ENCODE measurements around the gene NR1H3. TPM values are rescaled to one million over a fixed set of nuclear protein-coding genes. Genes with fewer than 3 reads are reported as not detected.
A peak's percentile ranks its signal among the peaks of the same experiment; 100 is the strongest.

Gene NR1H3
- polyA plus RNA-seq, 1 donor, result 159 TPM

GRCh38 chr11:47222696-47223095 lies 35.1 kb upstream of the NR1H3 start:
- Histone ChIP-seq H3K4me3 (ENCODE audit: low read length) (no peak overlapping the region), H3K36me3 (ENCODE audit: control insufficient read depth, insufficient read depth, low read length) (peaks cover 20% of the 10 kb centered on the region), H3K9me3 (ENCODE audit: control insufficient read depth, low read depth, low read length) (no peaks in the 10 kb centered on the region), H3K27me3 (ENCODE audit: control insufficient read depth, insufficient read depth, low read length) (no peaks in the 10 kb centered on the region), H3K27ac (ENCODE audit: low read length) (no peak overlapping the region), H3K4me1 (ENCODE audit: control insufficient read depth, insufficient read depth, low read length) (no peaks in the 10 kb centered on the region)
- DNase-seq, result no peak
- WGBS (ENCODE audit: insufficient coverage, low lambda C conversion rate), result 100% methylated on average over 1 of the region's 2 CpGs

DNA sequence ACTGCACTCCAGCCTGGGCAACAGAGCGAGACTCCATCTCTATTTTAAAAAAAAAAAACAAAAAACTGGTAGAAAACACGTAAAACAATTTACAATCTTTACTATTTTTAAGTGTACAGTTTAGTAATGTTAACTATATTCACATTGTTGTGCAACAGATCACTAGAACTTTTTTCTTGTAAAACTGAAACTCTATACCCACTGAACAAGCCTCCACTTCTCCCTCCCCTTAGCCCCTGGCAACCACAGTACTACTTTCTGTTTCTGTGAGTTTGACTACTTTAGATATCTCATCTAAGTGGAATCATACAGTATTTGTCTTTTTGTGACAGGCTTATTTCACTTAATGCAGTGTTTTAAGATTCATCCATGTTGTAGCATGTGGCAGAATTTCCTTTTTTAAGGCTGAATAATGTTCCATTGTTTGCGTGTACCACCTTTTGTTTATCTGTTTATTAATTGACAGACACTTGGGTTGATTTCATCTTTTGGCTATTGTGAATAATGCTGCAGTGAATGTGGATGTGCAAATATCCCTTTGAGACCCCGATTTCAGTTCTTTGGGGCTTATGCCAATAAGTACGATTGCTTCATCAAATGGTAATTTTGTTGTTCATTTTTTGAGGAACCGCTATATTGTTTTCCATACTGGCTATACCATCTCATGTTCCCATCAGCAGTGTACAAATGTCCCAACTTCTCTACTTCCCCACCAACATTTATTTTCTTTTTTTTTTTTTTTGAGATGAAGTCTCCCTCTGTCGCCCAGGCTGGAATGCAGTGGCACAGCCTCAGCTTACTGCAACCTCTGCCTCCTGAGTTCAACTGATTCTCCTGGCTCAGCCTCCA lies 32.0 kb upstream of the NR1H3 start:
- 100% methylated on average over 1 of the region's 7 CpGs for WGBS (ENCODE audit: insufficient coverage, low lambda C conversion rate)
- H3K36me3 ChIP-seq (ENCODE audit: control insufficient read depth, insufficient read depth, low read length), result peaks cover 23% of the 10 kb centered on the region

DNA sequence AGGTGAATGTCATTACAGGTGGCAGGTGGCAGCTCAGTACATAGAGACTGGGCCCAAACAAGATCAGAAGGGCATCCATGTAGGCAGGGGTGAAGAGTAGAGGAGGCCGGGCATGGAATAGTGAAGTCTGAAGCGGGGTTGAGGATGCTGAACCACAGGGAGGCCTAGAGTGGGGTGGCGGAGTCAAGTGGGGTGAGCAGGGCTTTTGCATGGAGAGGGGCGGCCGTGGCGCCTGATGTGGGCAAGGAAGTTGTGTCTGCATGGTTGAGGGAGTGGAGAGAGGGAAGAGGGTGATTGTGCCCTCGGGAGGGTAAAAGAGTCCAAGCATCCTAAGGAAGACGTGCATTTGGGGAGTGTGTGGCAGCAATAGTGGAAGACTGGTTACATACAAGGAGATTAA lies 28.6 kb upstream of the NR1H3 start:
- no peak overlapping the region for H3K27ac ChIP-seq (ENCODE audit: low read length)
- peaks cover 12% of the 10 kb centered on the region for H3K4me1 ChIP-seq (ENCODE audit: control insufficient read depth, insufficient read depth, low read length)
- H3K4me3 ChIP-seq (ENCODE audit: low read length), result no peak overlapping the region
- DNase-seq, result no peak
- no peaks in the 10 kb centered on the region for H3K9me3 ChIP-seq (ENCODE audit: control insufficient read depth, low read depth, low read length)
- WGBS (ENCODE audit: insufficient coverage, low lambda C conversion rate), result 83% methylated on average over 1 of the region's 8 CpGs
- H3K36me3 ChIP-seq (ENCODE audit: control insufficient read depth, insufficient read depth, low read length), result peaks cover 13% of the 10 kb centered on the region
- H3K27me3 ChIP-seq (ENCODE audit: control insufficient read depth, insufficient read depth, low read length), result no peaks in the 10 kb centered on the region

More for the DNA sequence above, 32.0 kb upstream of the NR1H3 start:
- no peak overlapping the region for H3K4me3 ChIP-seq (ENCODE audit: low read length)
- H3K27ac ChIP-seq (ENCODE audit: low read length), result no peak overlapping the region
- H3K27me3 ChIP-seq (ENCODE audit: control insufficient read depth, insufficient read depth, low read length), result no peaks in the 10 kb centered on the region
- no peaks in the 10 kb centered on the region for H3K4me1 ChIP-seq (ENCODE audit: control insufficient read depth, insufficient read depth, low read length)
- no peak for DNase-seq
- H3K9me3 ChIP-seq (ENCODE audit: control insufficient read depth, low read depth, low read length), result no peaks in the 10 kb centered on the region

DNA sequence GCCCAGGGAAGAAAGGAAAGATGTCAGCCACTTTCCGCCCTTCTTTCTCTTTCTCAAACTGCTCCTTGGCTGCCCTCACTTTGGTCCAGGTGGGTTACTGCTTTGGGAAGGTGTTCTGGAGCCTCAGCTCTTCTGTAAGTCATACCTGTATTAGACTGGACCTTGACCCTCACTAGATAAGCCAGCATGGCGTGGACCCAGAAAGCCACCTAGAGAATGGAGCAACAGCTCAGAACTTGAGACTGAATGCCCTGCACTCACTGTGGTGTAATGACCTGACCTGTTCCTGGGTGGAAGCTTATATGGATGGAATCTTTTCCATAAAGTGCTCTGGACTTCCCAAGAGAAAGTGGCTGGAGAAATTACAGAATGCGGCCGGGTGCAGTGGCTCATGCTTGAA lies 24.7 kb upstream of the NR1H3 start:
- Histone ChIP-seq H3K27me3 (ENCODE audit: control insufficient read depth, insufficient read depth, low read length) (no peaks in the 10 kb centered on the region), H3K36me3 (ENCODE audit: control insufficient read depth, insufficient read depth, low read length) (peaks cover 20% of the 10 kb centered on the region), H3K27ac (ENCODE audit: low read length) (peak overlapping the region; percentile 69), H3K4me1 (ENCODE audit: control insufficient read depth, insufficient read depth, low read length) (peaks cover 14% of the 10 kb centered on the region), H3K4me3 (ENCODE audit: low read length) (no peak overlapping the region), H3K9me3 (ENCODE audit: control insufficient read depth, low read depth, low read length) (no peaks in the 10 kb centered on the region)
- peak; percentile 67 to 84 for DNase-seq
- no CpG with 5 or more reads among the region's 4 CpGs for WGBS (ENCODE audit: insufficient coverage, low lambda C conversion rate)

DNA sequence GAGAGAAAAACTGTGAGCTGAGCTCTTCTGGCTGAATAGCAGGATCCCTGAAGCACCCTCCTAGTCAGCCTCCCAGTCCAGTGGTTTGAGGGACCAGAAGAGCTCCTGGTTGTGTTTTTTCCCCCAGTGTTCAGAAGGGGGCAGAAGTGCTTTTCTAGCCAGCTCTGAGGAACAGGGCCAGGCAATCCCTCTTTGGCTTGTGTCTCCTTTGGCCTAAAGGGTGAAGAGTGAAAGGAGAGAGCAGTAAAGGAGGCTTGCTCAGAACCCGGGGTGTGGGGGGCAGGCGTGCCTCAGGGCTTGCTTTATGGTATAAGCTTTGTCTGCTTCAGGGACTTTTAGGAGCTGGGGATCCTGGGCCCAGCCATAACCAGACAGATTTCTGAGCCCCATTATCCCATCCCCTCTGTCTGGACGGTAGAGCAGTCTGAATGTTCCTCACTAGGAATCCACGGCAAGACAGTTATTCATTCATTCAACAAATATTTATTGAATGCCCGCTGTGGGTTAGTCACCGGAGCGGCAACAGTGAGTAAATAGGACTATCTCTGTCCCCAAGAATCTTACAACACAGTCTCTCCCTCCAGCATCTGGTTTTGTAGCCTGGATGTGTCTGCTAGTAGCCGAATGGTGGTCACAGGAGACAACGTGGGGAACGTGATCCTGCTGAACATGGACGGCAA lies 23.7 kb upstream of the NR1H3 start:
- Histone ChIP-seq H3K27ac (ENCODE audit: low read length) (no peak overlapping the region), H3K36me3 (ENCODE audit: control insufficient read depth, insufficient read depth, low read length) (peaks cover 26% of the 10 kb centered on the region), H3K4me1 (ENCODE audit: control insufficient read depth, insufficient read depth, low read length) (peaks cover 14% of the 10 kb centered on the region), H3K27me3 (ENCODE audit: control insufficient read depth, insufficient read depth, low read length) (no peaks in the 10 kb centered on the region), H3K4me3 (ENCODE audit: low read length) (no peak overlapping the region), H3K9me3 (ENCODE audit: control insufficient read depth, low read depth, low read length) (no peaks in the 10 kb centered on the region)
- peak in 1 of 2 donors; percentile 51 for DNase-seq
- WGBS (ENCODE audit: insufficient coverage, low lambda C conversion rate), result no CpG with 5 or more reads among the region's 11 CpGs

DNA sequence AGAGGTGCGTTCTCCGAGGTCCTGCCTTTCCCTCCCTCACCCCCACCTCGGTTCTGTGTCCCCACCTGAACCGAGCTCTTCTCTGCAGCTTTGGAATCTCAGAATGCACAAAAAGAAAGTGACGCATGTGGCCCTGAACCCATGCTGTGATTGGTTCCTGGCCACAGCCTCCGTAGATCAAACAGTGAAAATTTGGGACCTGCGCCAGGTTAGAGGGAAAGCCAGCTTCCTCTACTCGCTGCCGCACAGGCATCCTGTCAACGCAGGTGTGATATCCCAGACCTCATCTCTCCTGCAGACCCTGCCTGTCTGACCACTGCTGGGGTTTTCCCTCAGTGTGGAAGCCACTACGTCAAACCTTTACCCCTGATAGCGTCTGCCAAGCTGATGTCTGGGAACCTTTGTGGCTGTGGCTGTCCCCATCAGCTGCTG lies 23.1 kb upstream of the NR1H3 start:
- Histone ChIP-seq H3K27ac (ENCODE audit: low read length) (no peak overlapping the region), H3K27me3 (ENCODE audit: control insufficient read depth, insufficient read depth, low read length) (no peaks in the 10 kb centered on the region), H3K4me3 (ENCODE audit: low read length) (no peak overlapping the region), H3K9me3 (ENCODE audit: control insufficient read depth, low read depth, low read length) (no peaks in the 10 kb centered on the region), H3K4me1 (ENCODE audit: control insufficient read depth, insufficient read depth, low read length) (peaks cover 14% of the 10 kb centered on the region), H3K36me3 (ENCODE audit: control insufficient read depth, insufficient read depth, low read length) (peaks cover 31% of the 10 kb centered on the region)
- 80% methylated on average over 2 of the region's 12 CpGs for WGBS (ENCODE audit: insufficient coverage, low lambda C conversion rate)
- DNase-seq, result no peak

DNA sequence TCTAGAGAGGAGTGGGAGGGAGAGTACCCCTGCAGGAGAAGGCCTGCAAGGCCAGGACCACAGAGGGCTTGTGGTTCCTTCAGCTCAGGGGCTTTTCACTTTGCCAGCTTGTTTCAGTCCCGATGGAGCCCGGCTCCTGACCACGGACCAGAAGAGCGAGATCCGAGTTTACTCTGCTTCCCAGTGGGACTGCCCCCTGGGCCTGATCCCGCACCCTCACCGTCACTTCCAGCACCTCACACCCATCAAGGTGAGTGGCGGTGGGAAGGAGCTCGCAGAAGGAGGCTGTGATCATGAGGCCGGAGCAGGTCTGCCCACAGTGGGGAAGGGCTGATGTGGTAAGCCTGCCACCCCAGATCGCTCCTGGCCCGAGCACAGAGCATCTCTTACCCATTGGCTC lies 22.6 kb upstream of the NR1H3 start:
- Histone ChIP-seq H3K27ac (ENCODE audit: low read length) (no peak overlapping the region), H3K27me3 (ENCODE audit: control insufficient read depth, insufficient read depth, low read length) (no peaks in the 10 kb centered on the region), H3K4me3 (ENCODE audit: low read length) (no peak overlapping the region), H3K9me3 (ENCODE audit: control insufficient read depth, low read depth, low read length) (no peaks in the 10 kb centered on the region), H3K4me1 (ENCODE audit: control insufficient read depth, insufficient read depth, low read length) (peaks cover 14% of the 10 kb centered on the region), H3K36me3 (ENCODE audit: control insufficient read depth, insufficient read depth, low read length) (peaks cover 31% of the 10 kb centered on the region)
- WGBS (ENCODE audit: insufficient coverage, low lambda C conversion rate), result no CpG with 5 or more reads among the region's 12 CpGs
- DNase-seq, result no peak

DNA sequence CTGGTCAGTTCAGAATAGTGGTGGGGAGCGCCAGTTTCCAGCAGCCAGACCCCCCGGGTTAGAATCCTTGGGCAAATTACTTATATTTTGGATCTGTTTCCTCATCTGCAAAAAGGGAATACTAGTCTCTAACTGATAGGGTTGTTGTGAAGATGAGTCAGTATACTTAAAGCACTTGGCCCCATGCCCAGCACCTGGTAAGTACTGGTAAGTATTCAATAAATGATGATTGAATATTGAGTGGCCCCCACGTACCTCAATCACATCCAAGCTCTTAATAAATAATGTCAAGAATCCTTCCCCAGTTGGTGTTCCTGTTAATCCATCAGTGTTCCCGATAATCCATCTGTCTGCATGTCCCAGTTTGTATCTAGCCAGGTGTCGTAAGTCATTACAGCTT lies 21.3 kb upstream of the NR1H3 start:
- 86% methylated on average over 1 of the region's 5 CpGs for WGBS (ENCODE audit: insufficient coverage, low lambda C conversion rate)
- Histone ChIP-seq H3K4me1 (ENCODE audit: control insufficient read depth, insufficient read depth, low read length) (peaks cover 14% of the 10 kb centered on the region), H3K4me3 (ENCODE audit: low read length) (no peak overlapping the region), H3K9me3 (ENCODE audit: control insufficient read depth, low read depth, low read length) (no peaks in the 10 kb centered on the region), H3K27ac (ENCODE audit: low read length) (no peak overlapping the region), H3K27me3 (ENCODE audit: control insufficient read depth, insufficient read depth, low read length) (no peaks in the 10 kb centered on the region), H3K36me3 (ENCODE audit: control insufficient read depth, insufficient read depth, low read length) (peaks cover 40% of the 10 kb centered on the region)
- DNase-seq, result no peak

GRCh38 chr11:47239852-47240251 lies 17.9 kb upstream of the NR1H3 start:
- Histone ChIP-seq H3K27me3 (ENCODE audit: control insufficient read depth, insufficient read depth, low read length) (no peaks in the 10 kb centered on the region), H3K4me3 (ENCODE audit: low read length) (no peak overlapping the region), H3K27ac (ENCODE audit: low read length) (no peak overlapping the region), H3K9me3 (ENCODE audit: control insufficient read depth, low read depth, low read length) (no peaks in the 10 kb centered on the region), H3K4me1 (ENCODE audit: control insufficient read depth, insufficient read depth, low read length) (no peaks in the 10 kb centered on the region), H3K36me3 (ENCODE audit: control insufficient read depth, insufficient read depth, low read length) (peaks cover 66% of the 10 kb centered on the region)
- WGBS (ENCODE audit: insufficient coverage, low lambda C conversion rate), result no CpG with 5 or more reads among the region's 10 CpGs
- DNase-seq, result no peak

DNA sequence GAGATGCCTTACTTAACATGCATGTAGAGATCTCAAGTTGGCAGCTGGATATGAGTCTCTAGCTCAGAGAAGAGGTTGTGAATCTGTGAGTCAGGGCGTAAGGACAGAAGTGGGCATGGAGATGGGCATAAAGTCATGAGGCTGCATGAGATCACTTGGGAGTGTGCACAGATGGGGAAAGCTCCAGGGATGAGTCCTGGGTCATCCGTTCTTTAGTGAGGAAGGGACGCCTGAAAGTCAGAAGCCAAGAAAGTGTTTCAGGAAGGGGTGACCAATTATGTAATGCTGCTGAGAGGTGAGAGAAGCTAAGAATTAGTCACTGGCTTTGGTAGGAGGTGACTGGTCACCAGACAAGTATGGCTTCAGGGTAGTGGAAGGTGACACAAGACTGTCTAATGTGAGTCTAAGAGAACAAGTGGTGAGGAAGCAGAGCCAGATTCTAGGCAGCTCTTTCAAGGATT lies 15.9 kb upstream of the NR1H3 start:
- Histone ChIP-seq H3K36me3 (ENCODE audit: control insufficient read depth, insufficient read depth, low read length) (peaks cover 76% of the 10 kb centered on the region), H3K27me3 (ENCODE audit: control insufficient read depth, insufficient read depth, low read length) (no peaks in the 10 kb centered on the region), H3K4me1 (ENCODE audit: control insufficient read depth, insufficient read depth, low read length) (peaks cover 13% of the 10 kb centered on the region), H3K9me3 (ENCODE audit: control insufficient read depth, low read depth, low read length) (no peaks in the 10 kb centered on the region), H3K4me3 (ENCODE audit: low read length) (no peak overlapping the region), H3K27ac (ENCODE audit: low read length) (no peak overlapping the region)
- WGBS (ENCODE audit: insufficient coverage, low lambda C conversion rate), result no CpG with 5 or more reads among the region's 3 CpGs
- DNase-seq, result no peak

All from large intestine (tissue), 3 donors.